Thyroid gland (tissue), 4 donors: ENCODE measurements around the gene HTR3E.

Experiments
- CTCF ChIP-seq, 6 experiments: fragments of 200-600 bp in 3 of 6; fragments of 450-650 bp in 3 of 6; sonication (generic) in 3 of 6; IDR thresholded peaks; one replicate each; pipeline ENCODE4 v1.5.1; 2016 to 2019; ENCODE audit warnings: antibody characterized with exemption in 6 of 6, mild to moderate bottlenecking in 2 of 6, inconsistent platforms in 1 of 6, moderate library complexity in 1 of 6
- POLR2A ChIP-seq, 2 donors: fragments of 450-650 bp; IDR thresholded peaks; one replicate each; pipeline ENCODE4 v1.6.1; 2017; ENCODE audit warnings: antibody characterized with exemption in 2 of 2, mild to moderate bottlenecking in 2 of 2, moderate library complexity in 1 of 2

GRCh38 chr3:184144505-184144904 lies 47.6 kb downstream of the HTR3E start:
- no peak for TF ChIP-seq CTCF (IDR thresholded peaks at IDR 0.05)
- no peak for TF ChIP-seq POLR2A (IDR thresholded peaks at IDR 0.05)
